Measurements from ENCODE around the gene ADAMTS17. TPM values are rescaled to one million over a fixed set of nuclear protein-coding genes. Genes with fewer than 3 reads are reported as not detected.

ADAMTS17 gene
- total RNA-seq, 1 experiment from 2014 or later, result 1.6 TPM

- TF ChIP-seq CTCF (IDR thresholded peaks at IDR 0.05) (no peak), SIN3A (IDR thresholded peaks at IDR 0.05; ENCODE audit: borderline replicate concordance, insufficient read depth, low read depth, low read length) (no peak), TCF7L2 (IDR thresholded peaks at IDR 0.05; ENCODE audit: low read depth, low read length) (no peak), REST (IDR thresholded peaks at IDR 0.05; ENCODE audit: insufficient read depth in 1 of 2, low read depth in 2 of 2, low read length in 1 of 2) (no peak), POLR2AphosphoS5 (IDR thresholded peaks at IDR 0.05; ENCODE audit: low read depth, low read length) (no peak)
- no peak for DNase-seq (ENCODE audit: low read depth, low spot score)
- Histone ChIP-seq H3K27ac (ENCODE audit: low read length) (no peak overlapping the region), H3K4me3 (ENCODE audit: low read depth in 2 of 2, low read length in 2 of 2) (no peak overlapping the region), H3K27me3 (ENCODE audit: control insufficient read depth, insufficient read depth, low read length) (peaks cover 14% of the 10 kb centered on the region), H3K9me3 (ENCODE audit: control insufficient read depth, insufficient read depth, low read depth, low read length) (no peaks in the 10 kb centered on the region), H3K36me3 (ENCODE audit: control insufficient read depth, insufficient read depth, low read length) (no peaks in the 10 kb centered on the region), H3K4me1 (ENCODE audit: control insufficient read depth, insufficient read depth, low read length) (no peaks in the 10 kb centered on the region; the same call in 1 of the 2 replicates)
- intact Hi-C loops (cut with micrococcal nuclease; ENCODE audit: unreplicated experiment) (loop anchor here (10.0 kb wide), 1 partner anchor 249 kb away; no protein-coding TSS in a partner anchor), in situ Hi-C loops (cut with HindIII; ENCODE audit: low pct_unique_long_range_greater_than_20kb, low sequenced_read_pairs) (no loop called here)
- BruUV-seq (replicated peaks), result no TSS peak
- no peak for ATAC-seq
- ChIA-PET CTCF (no interaction called here), POLR2A (no interaction called here)
Measured at GRCh38 chr15:100345438-100345837, 3.7 kb upstream of the ADAMTS17 start.

GRCh38 chr15:100343251-100343650, 1.5 kb upstream of the ADAMTS17 start:
- intact Hi-C loops (cut with micrococcal nuclease; ENCODE audit: unreplicated experiment), result loop anchor here (10.0 kb wide), 1 partner anchor 252 kb away; no protein-coding TSS in a partner anchor
- H3K4me1 ChIP-seq (ENCODE audit: control insufficient read depth, insufficient read depth, low read length), result no peaks in the 10 kb centered on the region
- BruUV-seq (replicated peaks), result no TSS peak
- no peaks in the 10 kb centered on the region for H3K9me3 ChIP-seq (ENCODE audit: control insufficient read depth, insufficient read depth, low read depth, low read length)
- peaks cover 19% of the 10 kb centered on the region for H3K27me3 ChIP-seq (ENCODE audit: control insufficient read depth, insufficient read depth, low read length)
- CTCF ChIA-PET, result no interaction called here
- TF ChIP-seq SIN3A (IDR thresholded peaks at IDR 0.05; ENCODE audit: borderline replicate concordance, insufficient read depth, low read depth, low read length) (no peak), TCF7L2 (IDR thresholded peaks at IDR 0.05; ENCODE audit: low read depth, low read length) (no peak), REST (IDR thresholded peaks at IDR 0.05; ENCODE audit: insufficient read depth in 1 of 2, low read depth in 2 of 2, low read length in 1 of 2) (no peak), CTCF (IDR thresholded peaks at IDR 0.05) (no peak), POLR2AphosphoS5 (IDR thresholded peaks at IDR 0.05; ENCODE audit: low read depth, low read length) (no peak)
- DNase-seq (ENCODE audit: low read depth, low spot score), result no peak
- no peaks in the 10 kb centered on the region for H3K36me3 ChIP-seq (ENCODE audit: control insufficient read depth, insufficient read depth, low read length)
- POLR2A ChIA-PET, result no interaction called here
- ATAC-seq, result no peak
- no peak overlapping the region for H3K4me3 ChIP-seq (ENCODE audit: low read depth in 2 of 2, low read length in 2 of 2)
- no peak overlapping the region for H3K27ac ChIP-seq (ENCODE audit: low read length)
- in situ Hi-C loops (cut with HindIII; ENCODE audit: low pct_unique_long_range_greater_than_20kb, low sequenced_read_pairs), result no loop called here
